IMR-90 (cell line): Measurements from ENCODE around the gene ROCK1. TPM values are rescaled to one million over a fixed set of nuclear protein-coding genes. Genes with fewer than 3 reads are reported as not detected.

Source experiments
- ATAC-seq: fragments of 200-7000 bp; cut with Tn5 transposase; 2 replicates; pipeline ENCODE4 v1.9.1; 2020; ENCODE audit warnings: low read depth, mild to moderate bottlenecking, moderate library complexity
- BruUV-seq: library from RNA; stranded (reverse); fragments of 400-500 nt; replicated peaks from 2 replicates; lab custom pipeline; 2021; lab: Mats Ljungman, UMichigan
- CTCF ChIA-PET: fragments of 300-600 bp; formaldehyde crosslinking; extraction: SDS; loops from one replicate; lab custom pipeline; 2021; ENCODE audit warnings: antibody characterized with exemption; lab: Yijun Ruan, JAX
- POLR2A ChIA-PET: fragments of 300-600 bp; sonication (Branson Sonifier 250); formaldehyde crosslinking; loops from one replicate; lab custom pipeline; 2022; ENCODE audit warnings: antibody characterized with exemption; ENCODE audit not compliant: unreplicated experiment; lab: Charles Lee
- DNase-seq: peaks from one replicate; pipeline ENCODE4 v3.0.0; 2013
- H2AFZ ChIP-seq: replicated peaks from 2 replicates; pipeline ENCODE3; 2013; ENCODE audit warnings: low read length, mild to moderate bottlenecking; ENCODE audit not compliant: poor library complexity
- H2AK5ac ChIP-seq: 2 replicates; pipeline ENCODE4 v1.6.1; 2013; ENCODE audit warnings: low read depth, low read length, inconsistent platforms
- H2AK9ac ChIP-seq: replicated peaks from 2 replicates; pipeline ENCODE3; 2013; ENCODE audit warnings: mild to moderate bottlenecking, low read depth, low read length, moderate library complexity; ENCODE audit not compliant: poor library complexity
- H2BK120ac ChIP-seq: 2 replicates; pipeline ENCODE4 v1.6.1; 2013; ENCODE audit warnings: low read depth, low read length, inconsistent platforms
- H2BK15ac ChIP-seq: 3 replicates; pipeline ENCODE4 v1.6.1; 2013; ENCODE audit warnings: low read depth, low read length, inconsistent platforms
- H2BK20ac ChIP-seq: 2 replicates; pipeline ENCODE4 v1.6.1; 2013; ENCODE audit warnings: low read depth, mild to moderate bottlenecking, inconsistent platforms, low read length, moderate library complexity
- H2BK5ac ChIP-seq: 2 replicates; pipeline ENCODE4 v1.6.1; 2013; ENCODE audit warnings: mild to moderate bottlenecking, low read depth, low read length, inconsistent platforms; ENCODE audit not compliant: poor library complexity, severe bottlenecking
- H3K14ac ChIP-seq: replicated peaks from 2 replicates; pipeline ENCODE4 v1.6.1; 2013; ENCODE audit warnings: low read depth, low read length, inconsistent platforms
- H3K18ac ChIP-seq: 2 replicates; pipeline ENCODE4 v1.6.1; 2013; ENCODE audit warnings: low read depth, low read length, control low read depth
- H3K23ac ChIP-seq: 2 replicates; pipeline ENCODE4 v1.6.1; 2013; ENCODE audit warnings: low read depth, low read length, inconsistent platforms
- H3K27ac ChIP-seq: 2 replicates; pipeline ENCODE4 v1.5.1; 2013; ENCODE audit warnings: mild to moderate bottlenecking, control low read depth, low read length; ENCODE audit not compliant: insufficient read depth
- H3K27me3 ChIP-seq: 2 replicates; pipeline ENCODE4 v1.6.1; 2013; ENCODE audit warnings: low read length; ENCODE audit not compliant: control insufficient read depth, insufficient read depth
- H3K36me3 ChIP-seq: 2 replicates; pipeline ENCODE4 v1.6.1; 2013; ENCODE audit warnings: low read length, mixed read lengths; ENCODE audit not compliant: control insufficient read depth, insufficient read depth
- H3K4ac ChIP-seq: 2 replicates; pipeline ENCODE4 v1.6.1; 2013; ENCODE audit warnings: low read depth, low read length, inconsistent platforms
- H3K4me1 ChIP-seq: 2 replicates; pipeline ENCODE4 v1.6.1; 2013; ENCODE audit warnings: low read length, mixed read lengths; ENCODE audit not compliant: control insufficient read depth, insufficient read depth
- H3K4me2 ChIP-seq: 2 replicates; pipeline ENCODE4 v1.6.1; 2013; ENCODE audit warnings: low read depth, mild to moderate bottlenecking, control low read depth, low read length, moderate library complexity
- H3K4me3 ChIP-seq: 2 replicates; pipeline ENCODE4 v1.5.1; 2013; ENCODE audit warnings: low read depth, mild to moderate bottlenecking, control low read depth, low read length, moderate library complexity; ENCODE audit not compliant: insufficient read depth
- H3K56ac ChIP-seq: 2 replicates; pipeline ENCODE4 v1.6.1; 2013; ENCODE audit warnings: low read length, inconsistent platforms; ENCODE audit not compliant: insufficient read depth; ENCODE audit errors: extremely low read depth
- H3K79me1 ChIP-seq, 2 experiments: 2 replicates each; pipeline ENCODE4 v1.6.1; 2013; ENCODE audit warnings: low read length in 2 of 2, inconsistent platforms in 1 of 2, low read depth in 1 of 2
- H3K9ac ChIP-seq: 2 replicates; pipeline ENCODE4 v1.6.1; 2013; ENCODE audit warnings: low read depth, low read length, control low read depth
- H3K9me1 ChIP-seq: 2 replicates; pipeline ENCODE4 v1.6.1; 2013; ENCODE audit warnings: low read length, inconsistent platforms; ENCODE audit not compliant: insufficient read depth
- H3K9me3 ChIP-seq: 2 replicates; pipeline ENCODE4 v1.6.1; 2013; ENCODE audit warnings: low read length; ENCODE audit not compliant: control insufficient read depth, insufficient read depth
- H4K20me1 ChIP-seq: 2 replicates; pipeline ENCODE4 v1.6.1; 2013; ENCODE audit warnings: low read length, inconsistent platforms; ENCODE audit not compliant: insufficient read depth
- H4K5ac ChIP-seq: 2 replicates; pipeline ENCODE4 v1.6.1; 2013; ENCODE audit warnings: mild to moderate bottlenecking, low read depth, low read length, control low read depth
- H4K8ac ChIP-seq, 2 experiments: 2 replicates each; pipeline ENCODE4 v1.6.1; 2013; ENCODE audit warnings: low read depth in 2 of 2, low read length in 2 of 2, control low read depth in 1 of 2, inconsistent platforms in 1 of 2
- H4K91ac ChIP-seq: 2 replicates; pipeline ENCODE4 v1.6.1; 2013; ENCODE audit warnings: low read depth, low read length, inconsistent platforms; ENCODE audit not compliant: insufficient read depth
- CHD1 ChIP-seq: IDR thresholded peaks from 2 replicates; pipeline ENCODE4 v1.6.1; 2012; ENCODE audit warnings: low read depth, low read length, improper control_type of control experiment
- MAFK ChIP-seq: IDR thresholded peaks from 2 replicates; pipeline ENCODE4 v1.6.1; 2012; ENCODE audit warnings: low read depth, low read length, improper control_type of control experiment
- NFE2L2 ChIP-seq: fragments of 150-350 bp; IDR thresholded peaks from 2 replicates; pipeline ENCODE4 v1.6.1; 2016; ENCODE audit warnings: low read depth, mild to moderate bottlenecking, low read length
- WGBS, 2 experiments: methylation state at CpG; one replicate each; pipeline versions ENCODE4 v1.1.5 to v1.1.7; 2013; ENCODE audit warnings: missing lambda C conversion rate in 2 of 2; ENCODE audit not compliant: insufficient read length in 1 of 2; ENCODE audit errors: extremely low coverage in 2 of 2; 5-methylcytosine and 5-hydroxymethylcytosine counted together
- dilution Hi-C: fragments of 300-500 bp; cut with HindIII; formaldehyde crosslinking; loops from one replicate; pipeline ENCODE4 v1.14.3; 2018; ENCODE audit warnings: low sequenced_read_pairs; ENCODE audit not compliant: unreplicated experiment
- in situ Hi-C: fragments of 300-500 bp; cut with MboI; formaldehyde crosslinking; loops from 3 replicates; pipeline ENCODE4 v1.14.3; 2019; ENCODE audit warnings: low sequenced_read_pairs, inconsistent platforms, mixed read lengths
- intact Hi-C: fragments of 100-400 bp; cut with micrococcal nuclease; formaldehyde crosslinking; loops from 2 replicates; pipeline ENCODE4 v1.10.0; 2022
- polyA plus RNA-seq, 3 experiments: library from polyadenylated mRNA; depleted of rRNA; stranded (reverse); fragments of >200 nt; gene quantifications; 2 replicates each; pipeline ENCODE4 v1.2.3, GENCODE V29; 2012; ENCODE audit warnings: low replicate concordance in 1 of 3
- total RNA-seq: library from RNA; depleted of rRNA; stranded (reverse); fragments of >200 nt; gene quantifications from 2 replicates; pipeline ENCODE4 v1.2.3, GENCODE V29; 2012
- TF ChIP-seq, protein P1 (sequence below): fragments of 150-350 bp; IDR thresholded peaks from 2 replicates; pipeline ENCODE4 v1.6.1; 2017; ENCODE audit warnings: mild to moderate bottlenecking, antibody characterized with exemption, low read length, low read depth
- TF ChIP-seq, protein P2 (sequence below): conservative IDR thresholded peaks from 2 replicates; pipeline ENCODE4 v1.5.1; 2012; ENCODE audit warnings: mild to moderate bottlenecking, low read depth, low read length, improper control_type of control experiment
- TF ChIP-seq, protein P3 (sequence below): fragments of 150-350 bp; IDR thresholded peaks from 2 replicates; pipeline ENCODE4 v1.6.1; 2016; ENCODE audit warnings: low read depth, mild to moderate bottlenecking, low read length, moderate library complexity, borderline replicate concordance

Gene ROCK1
- total and polyA plus RNA-seq, 2 of the 4 experiments (the other 2 are of a cell fraction), result 9.9 to 17.0 TPM

DNA sequence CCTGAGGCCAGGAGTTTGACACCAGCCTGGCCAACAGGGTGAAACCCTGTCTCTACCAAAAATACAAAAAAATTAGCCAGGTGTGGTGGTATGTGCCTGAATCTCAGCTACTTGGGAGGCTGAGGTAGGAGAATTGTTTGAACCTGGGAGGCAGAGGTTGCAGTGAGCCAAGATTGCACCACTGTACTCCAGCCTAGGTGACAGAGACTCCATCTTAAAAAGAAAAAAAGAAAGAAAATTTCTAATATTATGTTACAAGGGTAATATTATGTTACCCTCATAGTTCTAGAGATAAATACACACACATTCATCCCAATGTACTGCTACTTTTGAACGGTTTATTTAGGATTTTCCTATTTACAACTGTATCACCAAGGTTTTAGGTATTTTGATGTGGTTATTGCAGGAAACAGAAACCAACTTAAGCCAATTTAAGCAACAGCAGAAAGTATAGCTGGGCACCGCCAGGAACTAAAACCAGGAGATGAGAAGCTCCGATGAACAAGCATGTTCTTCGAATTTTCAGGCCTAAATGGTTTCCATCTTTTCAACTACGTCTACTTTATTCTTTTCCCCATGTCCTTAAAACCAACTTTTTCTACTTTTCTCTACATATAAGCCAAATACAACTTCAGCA is 11.8 kb upstream of the ROCK1 start:
- Histone ChIP-seq H3K18ac (no peak overlapping the region), H4K5ac (no peak overlapping the region), H4K91ac (no peak overlapping the region), H3K14ac (no peak overlapping the region), H3K9ac (no peak overlapping the region), H3K9me3 (no peaks in the 10 kb centered on the region), H3K27me3 (no peaks in the 10 kb centered on the region), H4K20me1 (no peaks in the 10 kb centered on the region), H3K79me1 (no peaks in the 10 kb centered on the region), H3K4me3 (no peak overlapping the region), H2AK9ac (no peak overlapping the region), H3K4ac (no peak overlapping the region), H2BK20ac (no peak overlapping the region), H2BK5ac (no peak overlapping the region), H3K9me1 (no peaks in the 10 kb centered on the region), H3K4me1 (no peaks in the 10 kb centered on the region), H2AFZ (no peak overlapping the region), H3K23ac (no peak overlapping the region), H2BK120ac (no peak overlapping the region), H2BK15ac (no peak overlapping the region), H3K27ac (no peak overlapping the region), H3K4me2 (no peak overlapping the region), H3K56ac (no peak overlapping the region), H4K8ac (no peak overlapping the region), H3K36me3 (no peaks in the 10 kb centered on the region), H2AK5ac (no peak overlapping the region)
- dilution Hi-C loops (no loop called here), intact Hi-C loops (no loop called here), in situ Hi-C loops (no loop called here)
- no peak for TF ChIP-seq CHD1
- TF ChIP-seq, protein P1, sequence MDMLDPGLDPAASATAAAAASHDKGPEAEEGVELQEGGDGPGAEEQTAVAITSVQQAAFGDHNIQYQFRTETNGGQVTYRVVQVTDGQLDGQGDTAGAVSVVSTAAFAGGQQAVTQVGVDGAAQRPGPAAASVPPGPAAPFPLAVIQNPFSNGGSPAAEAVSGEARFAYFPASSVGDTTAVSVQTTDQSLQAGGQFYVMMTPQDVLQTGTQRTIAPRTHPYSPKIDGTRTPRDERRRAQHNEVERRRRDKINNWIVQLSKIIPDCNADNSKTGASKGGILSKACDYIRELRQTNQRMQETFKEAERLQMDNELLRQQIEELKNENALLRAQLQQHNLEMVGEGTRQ, result no peak
- TF ChIP-seq, protein P2, sequence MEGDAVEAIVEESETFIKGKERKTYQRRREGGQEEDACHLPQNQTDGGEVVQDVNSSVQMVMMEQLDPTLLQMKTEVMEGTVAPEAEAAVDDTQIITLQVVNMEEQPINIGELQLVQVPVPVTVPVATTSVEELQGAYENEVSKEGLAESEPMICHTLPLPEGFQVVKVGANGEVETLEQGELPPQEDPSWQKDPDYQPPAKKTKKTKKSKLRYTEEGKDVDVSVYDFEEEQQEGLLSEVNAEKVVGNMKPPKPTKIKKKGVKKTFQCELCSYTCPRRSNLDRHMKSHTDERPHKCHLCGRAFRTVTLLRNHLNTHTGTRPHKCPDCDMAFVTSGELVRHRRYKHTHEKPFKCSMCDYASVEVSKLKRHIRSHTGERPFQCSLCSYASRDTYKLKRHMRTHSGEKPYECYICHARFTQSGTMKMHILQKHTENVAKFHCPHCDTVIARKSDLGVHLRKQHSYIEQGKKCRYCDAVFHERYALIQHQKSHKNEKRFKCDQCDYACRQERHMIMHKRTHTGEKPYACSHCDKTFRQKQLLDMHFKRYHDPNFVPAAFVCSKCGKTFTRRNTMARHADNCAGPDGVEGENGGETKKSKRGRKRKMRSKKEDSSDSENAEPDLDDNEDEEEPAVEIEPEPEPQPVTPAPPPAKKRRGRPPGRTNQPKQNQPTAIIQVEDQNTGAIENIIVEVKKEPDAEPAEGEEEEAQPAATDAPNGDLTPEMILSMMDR, result no peak
- no peak for TF ChIP-seq MAFK
- TF ChIP-seq, protein P3, sequence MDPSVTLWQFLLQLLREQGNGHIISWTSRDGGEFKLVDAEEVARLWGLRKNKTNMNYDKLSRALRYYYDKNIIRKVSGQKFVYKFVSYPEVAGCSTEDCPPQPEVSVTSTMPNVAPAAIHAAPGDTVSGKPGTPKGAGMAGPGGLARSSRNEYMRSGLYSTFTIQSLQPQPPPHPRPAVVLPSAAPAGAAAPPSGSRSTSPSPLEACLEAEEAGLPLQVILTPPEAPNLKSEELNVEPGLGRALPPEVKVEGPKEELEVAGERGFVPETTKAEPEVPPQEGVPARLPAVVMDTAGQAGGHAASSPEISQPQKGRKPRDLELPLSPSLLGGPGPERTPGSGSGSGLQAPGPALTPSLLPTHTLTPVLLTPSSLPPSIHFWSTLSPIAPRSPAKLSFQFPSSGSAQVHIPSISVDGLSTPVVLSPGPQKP, result no peak
- TF ChIP-seq NFE2L2, result no peak
- 100% methylated on average over 1 of the region's 5 CpGs; no CpG with 5 or more reads in 1 of the 2 experiments for WGBS, 2 experiments
- DNase-seq (no peak), ATAC-seq (no peak)
- POLR2A ChIA-PET, result no interaction called here
- CTCF ChIA-PET, result no interaction called here
- BruUV-seq, result no TSS peak
